Fibroblast of pulmonary artery (primary cell): ENCODE results near the gene EPS8L2.
A peak's percentile ranks its signal among the peaks of the same experiment; 100 is the strongest.

Source experiments
- DNase-seq: peaks from one replicate; pipeline ENCODE4 v3.0.0-alpha.2; 2010; ENCODE audit warnings: low read depth
- H3K4me3 ChIP-seq: replicated peaks from 2 replicates; pipeline ENCODE4 v1.5.1; 2011; ENCODE audit warnings: low read depth, mild to moderate bottlenecking, control low read depth, low read length, moderate library complexity
- TF ChIP-seq, protein P1 (sequence below): IDR thresholded peaks from 2 replicates; pipeline ENCODE4 v1.5.1; 2011; ENCODE audit warnings: mild to moderate bottlenecking, control low read depth, low read length, inconsistent platforms; ENCODE audit errors: missing control alignments

Gene EPS8L2

DNA sequence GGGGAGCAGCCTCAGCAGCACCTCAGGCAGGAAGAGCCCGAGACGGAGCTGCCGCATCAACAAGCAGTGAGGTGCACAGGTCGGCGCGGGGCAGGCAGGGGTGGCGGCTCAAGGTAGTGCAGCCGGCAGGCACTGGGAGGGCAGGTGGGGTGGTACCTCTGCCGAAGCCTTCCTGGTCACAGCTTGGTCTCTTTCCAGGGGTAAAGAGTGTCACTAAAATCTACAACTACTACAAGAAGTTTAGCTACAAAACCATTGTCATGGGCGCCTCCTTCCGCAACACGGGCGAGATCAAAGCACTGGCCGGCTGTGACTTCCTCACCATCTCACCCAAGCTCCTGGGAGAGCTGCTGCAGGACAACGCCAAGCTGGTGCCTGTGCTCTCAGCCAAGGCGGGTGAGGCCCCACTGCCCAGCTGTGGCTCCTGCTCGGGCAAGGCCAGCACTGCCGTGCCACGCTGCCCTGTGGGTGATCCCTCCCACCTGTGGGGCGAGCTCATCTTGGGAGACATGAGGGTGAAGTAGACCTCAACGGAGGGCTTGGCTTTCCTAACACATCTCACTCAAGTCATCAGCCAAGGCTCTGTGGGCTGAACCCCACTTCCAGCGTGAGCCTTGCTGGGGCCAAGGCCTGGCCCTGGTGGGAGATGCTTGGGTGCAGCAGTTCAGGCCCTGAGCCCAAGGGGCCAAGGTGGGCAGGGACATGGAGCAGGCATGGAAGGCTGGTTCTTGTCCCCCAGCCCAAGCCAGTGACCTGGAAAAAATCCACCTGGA lies 57.7 kb downstream of the EPS8L2 start:
- H3K4me3 ChIP-seq: no peak overlapping the region
- TF ChIP-seq, protein P1, sequence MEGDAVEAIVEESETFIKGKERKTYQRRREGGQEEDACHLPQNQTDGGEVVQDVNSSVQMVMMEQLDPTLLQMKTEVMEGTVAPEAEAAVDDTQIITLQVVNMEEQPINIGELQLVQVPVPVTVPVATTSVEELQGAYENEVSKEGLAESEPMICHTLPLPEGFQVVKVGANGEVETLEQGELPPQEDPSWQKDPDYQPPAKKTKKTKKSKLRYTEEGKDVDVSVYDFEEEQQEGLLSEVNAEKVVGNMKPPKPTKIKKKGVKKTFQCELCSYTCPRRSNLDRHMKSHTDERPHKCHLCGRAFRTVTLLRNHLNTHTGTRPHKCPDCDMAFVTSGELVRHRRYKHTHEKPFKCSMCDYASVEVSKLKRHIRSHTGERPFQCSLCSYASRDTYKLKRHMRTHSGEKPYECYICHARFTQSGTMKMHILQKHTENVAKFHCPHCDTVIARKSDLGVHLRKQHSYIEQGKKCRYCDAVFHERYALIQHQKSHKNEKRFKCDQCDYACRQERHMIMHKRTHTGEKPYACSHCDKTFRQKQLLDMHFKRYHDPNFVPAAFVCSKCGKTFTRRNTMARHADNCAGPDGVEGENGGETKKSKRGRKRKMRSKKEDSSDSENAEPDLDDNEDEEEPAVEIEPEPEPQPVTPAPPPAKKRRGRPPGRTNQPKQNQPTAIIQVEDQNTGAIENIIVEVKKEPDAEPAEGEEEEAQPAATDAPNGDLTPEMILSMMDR: no peak
- DNase-seq: no peak

DNA sequence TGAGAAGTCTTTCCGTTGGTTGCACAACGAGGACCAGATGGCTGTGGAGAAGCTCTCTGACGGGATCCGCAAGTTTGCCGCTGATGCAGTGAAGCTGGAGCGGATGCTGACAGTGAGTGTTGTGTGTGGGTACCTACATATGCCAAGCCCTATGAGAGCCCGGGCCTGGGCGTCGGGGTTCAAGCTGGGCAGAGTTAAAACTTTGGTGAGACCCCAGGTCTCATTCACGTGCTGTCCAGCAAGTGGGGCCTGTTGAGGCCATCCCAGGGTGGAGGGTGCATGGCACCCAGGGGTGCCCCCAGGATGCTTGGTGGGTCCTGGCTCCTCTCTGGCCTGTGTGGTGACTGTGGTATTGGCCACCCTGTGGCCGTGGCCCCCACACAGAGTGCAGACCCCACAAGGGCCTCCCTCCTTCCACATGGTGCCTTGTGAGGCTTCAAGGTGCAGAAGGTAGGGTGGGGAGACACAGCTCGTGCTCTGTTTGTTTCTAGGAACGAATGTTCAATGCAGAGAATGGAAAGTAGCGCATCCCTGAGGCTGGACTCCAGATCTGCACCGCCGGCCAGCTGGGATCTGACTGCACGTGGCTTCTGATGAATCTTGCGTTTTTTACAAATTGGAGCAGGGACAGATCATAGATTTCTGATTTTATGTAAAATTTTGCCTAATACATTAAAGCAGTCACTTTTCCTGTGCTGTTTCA lies 58.4 kb downstream of the EPS8L2 start:
- TF ChIP-seq, protein P1: no peak
- no peak overlapping the region for H3K4me3 ChIP-seq
- DNase-seq: no peak

- peak; percentile 51 for DNase-seq
- TF ChIP-seq, protein P1: peak; percentile 40
- H3K4me3 ChIP-seq: no peak overlapping the region
These were observed 59.2 kb downstream of the EPS8L2 start for GRCh38 chr11:765025-765801.

DNA sequence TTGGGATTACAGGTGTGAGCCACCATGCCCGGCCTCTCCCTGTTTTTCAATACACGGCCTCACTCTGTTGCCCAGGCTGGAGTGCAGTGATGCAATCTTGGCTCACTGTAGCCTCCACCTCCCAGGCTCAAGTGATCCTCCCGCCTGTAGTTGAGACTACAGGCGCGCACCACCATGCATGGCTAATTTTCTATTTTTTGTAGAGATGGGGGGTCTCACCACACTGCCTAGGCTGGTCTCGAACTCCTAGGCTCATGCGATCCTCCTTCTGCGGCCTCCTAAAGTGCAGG lies 59.7 kb downstream of the EPS8L2 start:
- DNase-seq: no peak
- H3K4me3 ChIP-seq: no peak overlapping the region
- TF ChIP-seq, protein P1: no peak

GRCh38 chr11:766106-766935 lies 60.3 kb downstream of the EPS8L2 start:
- DNase-seq: no peak
- no peak overlapping the region for H3K4me3 ChIP-seq
- TF ChIP-seq, protein P1: no peak

DNA sequence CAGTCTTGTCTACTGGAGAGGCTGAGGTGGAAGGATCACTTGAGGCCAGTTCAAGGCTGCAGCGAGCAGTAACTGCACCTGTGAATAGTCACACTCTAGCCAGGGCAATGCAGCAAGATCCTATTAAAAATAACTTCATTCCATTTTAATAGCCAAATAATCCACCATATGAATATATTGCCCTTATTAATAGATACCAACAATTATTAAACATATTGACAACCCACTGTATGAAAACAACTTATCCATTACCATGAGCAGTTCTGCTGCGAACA lies 60.8 kb downstream of the EPS8L2 start:
- TF ChIP-seq, protein P1: no peak
- DNase-seq: no peak
- no peak overlapping the region for H3K4me3 ChIP-seq
